GM12878 (cell line): Measurements from ENCODE around the gene TAS2R14.

ENCODE experiments used
- ATF7 ChIP-seq: fragments of 450-650 bp; IDR thresholded peaks from 2 replicates; pipeline ENCODE4 v1.6.1; 2016; ENCODE audit warnings: low read depth, mild to moderate bottlenecking
- BRCA1 ChIP-seq: IDR thresholded peaks from 2 replicates; pipeline ENCODE4 v1.6.1; 2011; ENCODE audit warnings: low read depth, low read length, improper control_type of control experiment
- EZH2 ChIP-seq: IDR thresholded peaks from 2 replicates; pipeline ENCODE4 v1.6.1; 2012; ENCODE audit warnings: low read depth, mild to moderate bottlenecking, control low read depth, inconsistent platforms, low read length, borderline replicate concordance; ENCODE audit not compliant: control insufficient read depth
- SIN3A ChIP-seq: IDR thresholded peaks from 2 replicates; pipeline ENCODE4 v1.6.1; 2012; ENCODE audit warnings: low read depth, low read length, improper control_type of control experiment
- TARDBP ChIP-seq: IDR thresholded peaks from 2 replicates; pipeline ENCODE4 v1.6.1; 2016; ENCODE audit warnings: borderline replicate concordance
- ZNF384 ChIP-seq: IDR thresholded peaks from 2 replicates; pipeline ENCODE4 v1.6.1; 2012; ENCODE audit warnings: low read depth, mild to moderate bottlenecking, low read length, improper control_type of control experiment, borderline replicate concordance
- TF ChIP-seq, protein P1 (sequence below), 3 experiments: IDR thresholded peaks in 2 of 3; conservative IDR thresholded peaks in 1 of 3; 2 replicates each; pipeline ENCODE4 v1.5.1; 2011; ENCODE audit warnings: low read depth in 3 of 3, low read length in 3 of 3, mild to moderate bottlenecking in 3 of 3, control low read depth in 2 of 3, moderate library complexity in 2 of 3, inconsistent platforms in 1 of 3, mixed read lengths in 1 of 3; ENCODE audit not compliant: control insufficient read depth in 2 of 3, insufficient read depth in 1 of 3; ENCODE audit errors: extremely low read depth in 1 of 3

DNA sequence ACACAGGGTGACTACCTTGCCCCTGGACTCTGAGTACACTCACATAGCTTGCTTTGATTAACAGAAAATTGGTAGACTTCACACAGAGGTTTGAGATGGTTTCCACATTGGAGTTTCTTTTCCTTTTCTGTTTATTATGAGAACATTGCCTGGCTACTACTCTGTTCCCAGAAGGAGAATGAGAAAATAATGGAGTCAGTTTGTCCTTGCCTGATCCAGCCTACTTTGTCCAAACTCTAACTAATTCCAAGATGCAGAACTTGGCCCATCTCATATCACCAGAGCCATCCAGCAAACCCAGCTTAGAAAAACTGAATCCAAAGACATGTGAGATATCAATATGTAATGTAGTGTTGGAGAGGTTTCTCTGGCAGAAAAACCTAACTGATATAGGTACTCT is 27.3 kb upstream of the TAS2R14 start:
- TF ChIP-seq ZNF384 (no peak), TARDBP (no peak), ATF7 (no peak), BRCA1 (no peak), SIN3A (no peak), EZH2 (no peak)
- TF ChIP-seq, protein P1, sequence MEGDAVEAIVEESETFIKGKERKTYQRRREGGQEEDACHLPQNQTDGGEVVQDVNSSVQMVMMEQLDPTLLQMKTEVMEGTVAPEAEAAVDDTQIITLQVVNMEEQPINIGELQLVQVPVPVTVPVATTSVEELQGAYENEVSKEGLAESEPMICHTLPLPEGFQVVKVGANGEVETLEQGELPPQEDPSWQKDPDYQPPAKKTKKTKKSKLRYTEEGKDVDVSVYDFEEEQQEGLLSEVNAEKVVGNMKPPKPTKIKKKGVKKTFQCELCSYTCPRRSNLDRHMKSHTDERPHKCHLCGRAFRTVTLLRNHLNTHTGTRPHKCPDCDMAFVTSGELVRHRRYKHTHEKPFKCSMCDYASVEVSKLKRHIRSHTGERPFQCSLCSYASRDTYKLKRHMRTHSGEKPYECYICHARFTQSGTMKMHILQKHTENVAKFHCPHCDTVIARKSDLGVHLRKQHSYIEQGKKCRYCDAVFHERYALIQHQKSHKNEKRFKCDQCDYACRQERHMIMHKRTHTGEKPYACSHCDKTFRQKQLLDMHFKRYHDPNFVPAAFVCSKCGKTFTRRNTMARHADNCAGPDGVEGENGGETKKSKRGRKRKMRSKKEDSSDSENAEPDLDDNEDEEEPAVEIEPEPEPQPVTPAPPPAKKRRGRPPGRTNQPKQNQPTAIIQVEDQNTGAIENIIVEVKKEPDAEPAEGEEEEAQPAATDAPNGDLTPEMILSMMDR (IDR thresholded peaks at IDR 0.05 in 2 of 3, conservative IDR thresholded peaks at IDR 0.05 in 1 of 3; ENCODE audit: control insufficient read depth in 2 of 3, extremely low read depth in 1 of 3, insufficient read depth in 1 of 3, low read depth in 3 of 3, low read length in 3 of 3) = no peak
